Pancreas (tissue), 10 donors: ENCODE data around the gene EHBP1. TPM values are rescaled to one million over a fixed set of nuclear protein-coding genes. Genes with fewer than 3 reads are reported as not detected.
"Not testable (repeated sequence)": the region's sequence is repeated elsewhere in the genome, so short reads cannot be mapped to it uniquely, and the experiment has no call there.

Experiments used
- ATAC-seq, 4 donors: fragments of 200-7000 bp; cut with Tn5 transposase; one replicate each; pipeline versions ENCODE4 v1.8.0 to v1.9.1; 2020; ENCODE audit warnings: mild to moderate bottlenecking in 4 of 4, moderate library complexity in 4 of 4
- DNase-seq, 6 donors: peaks; one replicate each; pipeline ENCODE4 v3.0.0-alpha.2; 2020
- FAIRE-seq: peaks from 2 replicates; lab custom pipeline; 2012; peaks lifted over from hg19 to GRCh38; lab: Jason Lieb, UNC
- H3K27ac ChIP-seq, 4 donors: fragments of 200-600 bp; sonication (generic); 1 replicate in 3 of 4; 2 replicates in 1 of 4; pipeline versions ENCODE4 v1.5.0 to v1.8.0; 2020
- H3K27me3 ChIP-seq, 4 donors: fragments of 200-600 bp; one replicate each; pipeline ENCODE4 v1.8.0; 2021
- H3K36me3 ChIP-seq, 3 donors: fragments of 200-600 bp; sonication (generic) in 1 of 3; one replicate each; pipeline versions ENCODE4 v1.5.0 to v1.8.0; 2020 to 2021
- H3K4me1 ChIP-seq, 3 donors: fragments of 200-600 bp; one replicate each; pipeline ENCODE4 v1.8.0; 2021
- H3K4me3 ChIP-seq, 4 donors: fragments of 200-600 bp; sonication (generic) in 2 of 4; one replicate each; pipeline versions ENCODE4 v1.5.0 to v1.8.0; 2020 to 2021
- H3K9me3 ChIP-seq, 4 donors: fragments of 200-600 bp; one replicate each; pipeline ENCODE4 v1.8.0; 2021
- CTCF ChIP-seq, 4 donors: fragments of 200-600 bp; sonication (generic) in 3 of 4; IDR thresholded peaks; one replicate each; pipeline versions ENCODE4 v1.5.0 to v1.8.0; 2021; ENCODE audit warnings: antibody characterized with exemption in 4 of 4
- WGBS, 2 donors: extraction: QIAGEN DNeasy Blood & Tissue Kit; methylation state at CpG; one replicate each; pipeline ENCODE4 v1.1.7; 2013; 5-methylcytosine and 5-hydroxymethylcytosine counted together
- intact Hi-C, 3 donors: fragments of 100-400 bp; cut with DNase I; formaldehyde crosslinking; loops; one replicate each; pipeline versions ENCODE4 v1.11.1 to v1.14.2; 2022
- polyA plus RNA-seq, 2 donors: library from polyadenylated mRNA; stranded (reverse); fragments of 200-250 nt; gene quantifications; one replicate each; pipeline ENCODE4 v1.2.3, GENCODE V29; 2013
- total RNA-seq, 6 donors: library from RNA; stranded (reverse); fragmentation: NEBNext Ultra II Directional in 4 of 6; extraction: Animal tissue kit (Norgen Biotek cat#: 25700) in 4 of 6; gene quantifications; one replicate each; pipeline versions ENCODE4 v1.2.1 to v1.2.4, GENCODE V29; 2021 to 2023
- donor health status: healthy with polysubstance abuse.
- donor health status: DM: no; HTN: no; CAD: no; lungs with moderate emphysema.
- donor health status: DM: no; HTN: no; CAD: no.
- donor health status: control.
- donor health status: control.
- donor health status: Bipolar disorder and iron deficiency.
- donor health status: DM: yes; HTN: yes; CAD: no.
- donor health status: DM: no; HTN: no; CAD: no.
- donor health status: DM: no; HTN: no; CAD: no.
- donor health status: DM: yes; HTN: yes; CAD: no.

EHBP1 gene
- total and polyA plus RNA-seq, 8 donors: 7.1 to 34.6 (median 21.1) TPM

- no peak for FAIRE-seq
Observed at GRCh38 chr2:63009490-63009889, 304.0 kb downstream of the EHBP1 start.

GRCh38 chr2:63012541-63012940 lies 307.0 kb downstream of the EHBP1 start:
- WGBS, 2 donors: 93 to 95% methylated on average over 1 of the region's 1 CpG
- Histone ChIP-seq H3K9me3 (no peaks in the 10 kb centered on the region), H3K27ac (no peak overlapping the region), H3K4me3 (no peak overlapping the region), H3K36me3 (peaks cover 0 to 10% (median 0%) of the 10 kb centered on the region in 3 donors), H3K4me1 (no peaks in the 10 kb centered on the region), H3K27me3 (no peaks in the 10 kb centered on the region)
- intact Hi-C loops: no loop called here
- FAIRE-seq: no peak
- no peak for TF ChIP-seq CTCF (IDR thresholded peaks at IDR 0.05)
- no peak for ATAC-seq
- no peak for DNase-seq

More at GRCh38 chr2:63009490-63009889, 304.0 kb downstream of the EHBP1 start:
- ATAC-seq: no peak
- intact Hi-C loops: no loop called here
- H3K27ac ChIP-seq: no peak overlapping the region
- H3K27me3 ChIP-seq: no peaks in the 10 kb centered on the region
- no peaks in the 10 kb centered on the region for H3K9me3 ChIP-seq
- no peak for DNase-seq
- no peak overlapping the region for H3K4me3 ChIP-seq
- TF ChIP-seq CTCF (IDR thresholded peaks at IDR 0.05): no peak
- peaks cover 0 to 10% (median 0%) of the 10 kb centered on the region in 3 donors for H3K36me3 ChIP-seq
- no peaks in the 10 kb centered on the region for H3K4me1 ChIP-seq

GRCh38 chr2:63013438-63013837 lies 307.9 kb downstream of the EHBP1 start:
- intact Hi-C loops: no loop called here
- no peaks in the 10 kb centered on the region for H3K9me3 ChIP-seq
- WGBS, 2 donors: 93 to 94% methylated on average over 8 of the region's 8 CpGs

GRCh38 chr2:63015389-63015788 lies 309.9 kb downstream of the EHBP1 start:
- TF ChIP-seq CTCF (IDR thresholded peaks at IDR 0.05): no peak
- Histone ChIP-seq H3K27me3 (no peaks in the 10 kb centered on the region), H3K4me1 (no peaks in the 10 kb centered on the region), H3K27ac (no peak overlapping the region), H3K9me3 (no peaks in the 10 kb centered on the region), H3K4me3 (no peak overlapping the region), H3K36me3 (peaks cover 0 to 10% (median 0%) of the 10 kb centered on the region in 3 donors)
- ATAC-seq (no peak), DNase-seq (no peak), FAIRE-seq (no peak)
- intact Hi-C loops: no loop called here
- WGBS, 2 donors: 97 to 99% methylated on average over 3 of the region's 3 CpGs

More at GRCh38 chr2:63013438-63013837, 307.9 kb downstream of the EHBP1 start:
- Histone ChIP-seq H3K27me3 (no peaks in the 10 kb centered on the region), H3K27ac (no peak overlapping the region), H3K4me1 (no peaks in the 10 kb centered on the region), H3K4me3 (no peak overlapping the region), H3K36me3 (peaks cover 0 to 10% (median 0%) of the 10 kb centered on the region in 3 donors)
- TF ChIP-seq CTCF (IDR thresholded peaks at IDR 0.05): no peak
- ATAC-seq (no peak), DNase-seq (no peak), FAIRE-seq (no peak)

- WGBS, 2 donors: 88 to 92% methylated on average over 2 of the region's 2 CpGs
- Histone ChIP-seq H3K27ac (no peak overlapping the region), H3K4me1 (no peaks in the 10 kb centered on the region), H3K36me3 (peaks cover 0 to 8% (median 0%) of the 10 kb centered on the region in 3 donors), H3K9me3 (no peaks in the 10 kb centered on the region), H3K4me3 (no peak overlapping the region), H3K27me3 (no peaks in the 10 kb centered on the region)
- FAIRE-seq: peak; percentile 26
- no peak for ATAC-seq
- no peak for DNase-seq
- TF ChIP-seq CTCF (IDR thresholded peaks at IDR 0.05): no peak
- intact Hi-C loops: no loop called here
Observed at GRCh38 chr2:63018439-63018838, 312.9 kb downstream of the EHBP1 start.

GRCh38 chr2:63019686-63020085 lies 314.2 kb downstream of the EHBP1 start:
- H3K4me3 ChIP-seq, H3K4me1 ChIP-seq, ATAC-seq, H3K27me3 ChIP-seq, H3K27ac ChIP-seq, H3K36me3 ChIP-seq, H3K9me3 ChIP-seq, FAIRE-seq, DNase-seq, intact Hi-C loops: not testable (repeated sequence)
- WGBS, 2 donors: 97 to 99% methylated on average over 7 to 8 of the region's 8 CpGs
